ENCODE results near the gene SMIM3.

Gene SMIM3

GRCh38 chr5:150765011-150765798, 13.4 kb upstream of the SMIM3 start:
- DNase-seq (ENCODE audit: low read depth, low spot score): no peak

- no peak for DNase-seq (ENCODE audit: low read depth, low spot score)
Measured at GRCh38 chr5:150765799-150766169, 12.8 kb upstream of the SMIM3 start.

GRCh38 chr5:150766251-150766650, 12.3 kb upstream of the SMIM3 start:
- DNase-seq (ENCODE audit: low read depth, low spot score): no peak

GRCh38 chr5:150771034-150771795, 7.3 kb upstream of the SMIM3 start:
- no peak for DNase-seq (ENCODE audit: low read depth, low spot score)

GRCh38 chr5:150774145-150774544, 4.4 kb upstream of the SMIM3 start:
- DNase-seq (ENCODE audit: low read depth, low spot score): no peak

- DNase-seq (ENCODE audit: low read depth, low spot score): no peak
Measured at GRCh38 chr5:150777685-150778084, 872 bp upstream of the SMIM3 start.

- DNase-seq (ENCODE audit: low read depth, low spot score): no peak
Measured at GRCh38 chr5:150778088-150778516, 455 bp upstream of the SMIM3 start.

- no peak for DNase-seq (ENCODE audit: low read depth, low spot score)
Measured at GRCh38 chr5:150779397-150780186, 1.0 kb downstream of the SMIM3 start.

GRCh38 chr5:150780187-150780692, 1.7 kb downstream of the SMIM3 start:
- no peak for DNase-seq (ENCODE audit: low read depth, low spot score)

GRCh38 chr5:150780816-150781221, 2.3 kb downstream of the SMIM3 start:
- DNase-seq (ENCODE audit: low read depth, low spot score): no peak

- DNase-seq (ENCODE audit: low read depth, low spot score): no peak
Measured at GRCh38 chr5:150781706-150782614, 3.4 kb downstream of the SMIM3 start.

- DNase-seq (ENCODE audit: low read depth, low spot score): no peak
Measured at GRCh38 chr5:150782850-150783249, 4.3 kb downstream of the SMIM3 start.

GRCh38 chr5:150783422-150783928, 4.9 kb downstream of the SMIM3 start:
- no peak for DNase-seq (ENCODE audit: low read depth, low spot score)

- DNase-seq (ENCODE audit: low read depth, low spot score): no peak
Measured at GRCh38 chr5:150785950-150786349, 7.4 kb downstream of the SMIM3 start.

- no peak for DNase-seq (ENCODE audit: low read depth, low spot score)
Measured at GRCh38 chr5:150786876-150787275, 8.3 kb downstream of the SMIM3 start.

- DNase-seq (ENCODE audit: low read depth, low spot score): no peak
Measured at GRCh38 chr5:150787656-150788055, 9.1 kb downstream of the SMIM3 start.

GRCh38 chr5:150788977-150789376, 10.4 kb downstream of the SMIM3 start:
- DNase-seq (ENCODE audit: low read depth, low spot score): no peak

- DNase-seq (ENCODE audit: low read depth, low spot score): no peak
Measured at GRCh38 chr5:150789450-150789849, 10.9 kb downstream of the SMIM3 start.

- DNase-seq (ENCODE audit: low read depth, low spot score): peak; percentile 67
Measured at GRCh38 chr5:150789943-150790611, 11.5 kb downstream of the SMIM3 start.

GRCh38 chr5:150791536-150791935, 13.0 kb downstream of the SMIM3 start:
- no peak for DNase-seq (ENCODE audit: low read depth, low spot score)

All from smooth muscle cell of the brain vasculature (primary cell).